Measurements from ENCODE around the gene SPCS2. TPM values are rescaled to one million over a fixed set of nuclear protein-coding genes. Genes with fewer than 3 reads are reported as not detected.

Gene SPCS2
- total RNA-seq, 3 donors from 2014 or later (not counting 1 experiment from before 2014, with no cell fraction given), result 76.9 to 117 (median 106) TPM

DNA sequence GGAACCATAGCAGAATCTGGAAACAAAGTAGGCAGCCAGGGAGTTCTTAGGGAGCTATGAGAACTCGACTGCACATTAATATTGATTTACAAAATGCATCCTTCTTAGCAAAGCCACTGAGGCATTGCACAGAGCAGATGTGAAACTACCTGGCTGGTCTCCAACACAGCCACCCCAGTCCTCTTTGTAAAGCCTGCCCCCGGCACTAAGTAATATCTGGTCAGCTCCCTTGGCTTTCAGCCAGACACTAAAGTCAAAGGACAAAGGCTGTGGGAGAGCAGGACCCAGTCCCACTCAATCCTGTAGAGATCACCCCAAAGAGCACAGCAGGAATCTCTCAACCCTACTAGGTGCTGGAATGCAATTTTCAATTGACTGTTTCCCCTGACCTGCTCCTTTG, 13.0 kb upstream of the SPCS2 start:
- Histone ChIP-seq H3K27ac (ENCODE audit: low read length) (no peak overlapping the region), H3K4me1 (ENCODE audit: control insufficient read depth, insufficient read depth, low read length) (peaks cover 4% of the 10 kb centered on the region), H3K27me3 (ENCODE audit: control insufficient read depth, insufficient read depth, low read length) (no peaks in the 10 kb centered on the region), H3K36me3 (ENCODE audit: control insufficient read depth, insufficient read depth, low read length) (peaks cover 34% of the 10 kb centered on the region), H3K9me3 (ENCODE audit: control insufficient read depth, insufficient read depth, low read length) (no peaks in the 10 kb centered on the region), H3K4me3 (ENCODE audit: low read length) (no peak overlapping the region)
- H3K4me1 Mint-ChIP-seq, result peaks cover 9% of the 10 kb centered on the region in 2 donors
- TF ChIP-seq, protein P1, sequence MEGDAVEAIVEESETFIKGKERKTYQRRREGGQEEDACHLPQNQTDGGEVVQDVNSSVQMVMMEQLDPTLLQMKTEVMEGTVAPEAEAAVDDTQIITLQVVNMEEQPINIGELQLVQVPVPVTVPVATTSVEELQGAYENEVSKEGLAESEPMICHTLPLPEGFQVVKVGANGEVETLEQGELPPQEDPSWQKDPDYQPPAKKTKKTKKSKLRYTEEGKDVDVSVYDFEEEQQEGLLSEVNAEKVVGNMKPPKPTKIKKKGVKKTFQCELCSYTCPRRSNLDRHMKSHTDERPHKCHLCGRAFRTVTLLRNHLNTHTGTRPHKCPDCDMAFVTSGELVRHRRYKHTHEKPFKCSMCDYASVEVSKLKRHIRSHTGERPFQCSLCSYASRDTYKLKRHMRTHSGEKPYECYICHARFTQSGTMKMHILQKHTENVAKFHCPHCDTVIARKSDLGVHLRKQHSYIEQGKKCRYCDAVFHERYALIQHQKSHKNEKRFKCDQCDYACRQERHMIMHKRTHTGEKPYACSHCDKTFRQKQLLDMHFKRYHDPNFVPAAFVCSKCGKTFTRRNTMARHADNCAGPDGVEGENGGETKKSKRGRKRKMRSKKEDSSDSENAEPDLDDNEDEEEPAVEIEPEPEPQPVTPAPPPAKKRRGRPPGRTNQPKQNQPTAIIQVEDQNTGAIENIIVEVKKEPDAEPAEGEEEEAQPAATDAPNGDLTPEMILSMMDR (IDR thresholded peaks at IDR 0.05), result no peak
- no peaks in the 10 kb centered on the region for H3K9me3 Mint-ChIP-seq
- 79% methylated on average over 2 of the region's 2 CpGs for whole genome bisulfite sequencing (ENCODE audit: insufficient coverage)
- H3K27ac Mint-ChIP-seq, result no peak overlapping the region
- H3K36me3 Mint-ChIP-seq, result peaks cover 17% of the 10 kb centered on the region
- no peaks in the 10 kb centered on the region for H3K27me3 Mint-ChIP-seq (ENCODE audit: low read depth in 2 of 2)
- no peak for DNase-seq
- no peak for ATAC-seq
- H3K4me3 Mint-ChIP-seq, result no peak overlapping the region
- intact Hi-C loops (cut with micrococcal nuclease), result no loop called here

DNA sequence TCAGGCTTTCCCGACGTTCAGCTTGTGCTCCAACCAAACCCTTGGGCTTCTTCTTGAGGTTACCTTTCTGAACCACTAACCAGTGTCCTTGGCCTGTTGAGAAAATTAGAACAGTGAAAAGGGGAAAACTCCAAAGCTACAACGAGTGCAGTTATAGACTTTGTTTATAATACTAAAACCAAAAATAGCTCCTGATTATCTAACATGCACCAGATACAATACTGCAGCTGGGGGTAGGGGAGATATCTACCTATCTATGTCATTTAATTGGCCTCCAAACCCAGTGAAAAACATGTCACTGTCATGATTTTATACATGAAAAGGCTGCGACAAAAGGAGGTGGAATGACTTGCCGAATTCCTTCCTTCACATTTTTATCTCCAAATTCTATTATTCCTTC, 12.1 kb upstream of the SPCS2 start:
- Mint-ChIP-seq H3K36me3 (peaks cover 23% of the 10 kb centered on the region), H3K27me3 (ENCODE audit: low read depth in 2 of 2) (no peaks in the 10 kb centered on the region), H3K9me3 (no peaks in the 10 kb centered on the region), H3K4me3 (no peak overlapping the region), H3K4me1 (peaks cover 9% of the 10 kb centered on the region in 2 donors), H3K27ac (no peak overlapping the region)
- no peak overlapping the region for H3K27ac ChIP-seq (ENCODE audit: low read length)
- peaks cover 34% of the 10 kb centered on the region for H3K36me3 ChIP-seq (ENCODE audit: control insufficient read depth, insufficient read depth, low read length)
- 100% methylated on average over 4 of the region's 5 CpGs for WGBS (ENCODE audit: insufficient coverage)
- TF ChIP-seq, protein P1 (IDR thresholded peaks at IDR 0.05), result no peak
- H3K4me1 ChIP-seq (ENCODE audit: control insufficient read depth, insufficient read depth, low read length), result peaks cover 4% of the 10 kb centered on the region
- no peak for ATAC-seq
- no peaks in the 10 kb centered on the region for H3K27me3 ChIP-seq (ENCODE audit: control insufficient read depth, insufficient read depth, low read length)
- intact Hi-C loops (cut with micrococcal nuclease), result no loop called here
- H3K4me3 ChIP-seq (ENCODE audit: low read length), result no peak overlapping the region
- H3K9me3 ChIP-seq (ENCODE audit: control insufficient read depth, insufficient read depth, low read length), result no peaks in the 10 kb centered on the region
- no peak for DNase-seq

DNA sequence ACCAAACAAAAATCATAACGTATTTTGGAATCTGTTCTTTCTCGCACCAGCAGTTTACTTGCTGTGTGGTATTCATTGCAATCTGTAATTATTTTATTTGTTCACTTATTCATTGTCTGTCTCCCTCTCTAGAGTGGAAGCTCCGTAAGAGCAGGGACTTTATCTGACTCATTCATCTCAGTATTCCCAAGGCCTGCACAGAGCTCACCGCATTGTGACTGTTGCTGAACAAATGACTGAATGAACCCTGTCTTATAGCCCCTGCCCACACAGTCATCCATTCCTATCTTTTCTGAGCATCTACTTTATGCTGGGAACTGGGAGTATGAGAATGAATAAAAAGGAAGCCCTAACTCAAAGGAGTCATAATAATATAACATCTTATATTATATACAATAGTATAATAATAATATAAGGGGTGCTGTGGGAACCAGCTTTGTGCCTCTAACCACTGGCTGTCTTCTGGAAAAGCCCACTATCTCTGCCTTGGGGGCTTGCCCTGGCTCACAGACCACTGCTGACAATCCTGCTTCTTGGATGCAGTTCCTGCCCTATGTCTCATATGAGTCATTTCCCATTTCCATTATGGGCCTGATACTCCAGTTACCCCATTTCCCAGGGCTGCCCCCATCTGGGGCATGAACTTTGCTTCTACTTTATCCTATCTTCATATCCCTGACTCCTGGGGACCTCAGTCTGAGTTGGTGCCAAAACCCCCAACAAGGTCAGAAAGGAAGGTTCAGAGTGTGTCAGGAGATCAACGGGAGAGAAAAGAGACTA, 11.2 kb upstream of the SPCS2 start:
- Histone ChIP-seq H3K4me3 (ENCODE audit: low read length) (no peak overlapping the region), H3K27ac (ENCODE audit: low read length) (no peak overlapping the region), H3K9me3 (ENCODE audit: control insufficient read depth, insufficient read depth, low read length) (no peaks in the 10 kb centered on the region), H3K4me1 (ENCODE audit: control insufficient read depth, insufficient read depth, low read length) (no peaks in the 10 kb centered on the region), H3K27me3 (ENCODE audit: control insufficient read depth, insufficient read depth, low read length) (no peaks in the 10 kb centered on the region), H3K36me3 (ENCODE audit: control insufficient read depth, insufficient read depth, low read length) (peaks cover 32% of the 10 kb centered on the region)
- no peak for ATAC-seq
- TF ChIP-seq, protein P1 (IDR thresholded peaks at IDR 0.05), result no peak
- no peak for DNase-seq
- H3K9me3 Mint-ChIP-seq, result no peaks in the 10 kb centered on the region
- H3K27me3 Mint-ChIP-seq (ENCODE audit: low read depth in 2 of 2), result no peaks in the 10 kb centered on the region
- no peak overlapping the region for H3K4me3 Mint-ChIP-seq
- intact Hi-C loops (cut with micrococcal nuclease), result no loop called here
- H3K36me3 Mint-ChIP-seq, result peaks cover 23% of the 10 kb centered on the region
- peaks cover under 1% of the 10 kb centered on the region in 2 donors for H3K4me1 Mint-ChIP-seq
- 98% methylated on average over 4 of the region's 5 CpGs for WGBS (ENCODE audit: insufficient coverage)
- no peak overlapping the region for H3K27ac Mint-ChIP-seq

DNA sequence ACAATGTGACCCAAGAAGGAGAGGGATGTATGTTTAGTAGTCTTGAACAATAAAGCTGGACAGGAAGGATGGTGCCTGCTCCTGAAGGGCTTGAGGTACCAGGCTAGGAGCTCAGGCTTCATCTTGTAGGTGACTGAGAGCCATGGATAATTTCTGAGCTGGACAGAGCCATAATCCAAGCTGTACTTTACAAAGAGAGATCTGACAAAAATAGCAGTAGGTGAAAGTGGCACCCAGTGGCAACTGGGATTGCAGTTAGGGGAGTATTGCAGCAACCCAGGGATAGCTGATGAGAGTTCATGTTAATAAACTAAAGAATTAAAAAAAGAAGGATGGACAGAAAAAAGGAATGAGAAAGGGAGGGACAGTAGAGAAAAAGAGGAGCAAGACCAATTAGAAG, 7.6 kb upstream of the SPCS2 start:
- Histone ChIP-seq H3K4me3 (ENCODE audit: low read length) (no peak overlapping the region), H3K9me3 (ENCODE audit: control insufficient read depth, insufficient read depth, low read length) (no peaks in the 10 kb centered on the region), H3K36me3 (ENCODE audit: control insufficient read depth, insufficient read depth, low read length) (peaks cover 11% of the 10 kb centered on the region), H3K27ac (ENCODE audit: low read length) (no peak overlapping the region), H3K27me3 (ENCODE audit: control insufficient read depth, insufficient read depth, low read length) (no peaks in the 10 kb centered on the region), H3K4me1 (ENCODE audit: control insufficient read depth, insufficient read depth, low read length) (no peaks in the 10 kb centered on the region)
- DNase-seq (no peak), ATAC-seq (no peak)
- TF ChIP-seq, protein P1 (IDR thresholded peaks at IDR 0.05), result no peak
- no peaks in the 10 kb centered on the region for H3K4me1 Mint-ChIP-seq
- no peaks in the 10 kb centered on the region for H3K9me3 Mint-ChIP-seq
- no peaks in the 10 kb centered on the region for H3K27me3 Mint-ChIP-seq (ENCODE audit: low read depth in 2 of 2)
- peaks cover 7% of the 10 kb centered on the region for H3K36me3 Mint-ChIP-seq
- H3K27ac Mint-ChIP-seq, result no peak overlapping the region
- no peak overlapping the region for H3K4me3 Mint-ChIP-seq
- intact Hi-C loops (cut with micrococcal nuclease), result no loop called here
